Bone marrow (tissue), 2 donors: Measurements from ENCODE around the gene PROSER3.
"Not testable (repeated sequence)": the region's sequence is repeated elsewhere in the genome, so short reads cannot be mapped to it uniquely, and the experiment has no call there.

Source experiments
- DNase-seq, 2 donors: peaks; one replicate each; lab custom pipeline; 2025; lab: John Stamatoyannopoulos, UW

PROSER3 gene

DNA sequence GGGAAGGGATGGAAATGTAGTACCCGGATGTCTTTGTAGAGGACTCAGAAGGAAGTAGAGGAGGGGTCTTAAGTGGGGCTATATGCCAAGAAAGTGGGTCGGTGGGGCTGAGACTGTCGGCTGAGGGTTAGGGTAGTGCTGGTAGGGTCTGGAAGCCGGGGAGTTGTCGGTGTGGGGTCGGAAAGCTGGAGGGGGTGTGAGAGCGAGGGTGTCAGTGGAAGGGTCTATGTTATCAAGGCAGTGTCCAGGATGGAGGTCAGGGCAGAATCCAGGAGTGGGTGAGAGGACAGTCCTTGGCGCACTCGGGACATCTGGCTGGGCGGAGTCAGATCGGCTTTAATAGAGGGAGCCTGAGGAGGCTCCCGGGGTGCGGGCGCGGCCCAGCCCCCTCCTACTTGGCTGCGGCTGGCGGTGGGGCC lies 2.8 kb upstream of the PROSER3 start:
- no peak for DNase-seq

GRCh38 chr19:35755550-35756376 lies 2.2 kb upstream of the PROSER3 start:
- no peak for DNase-seq

DNA sequence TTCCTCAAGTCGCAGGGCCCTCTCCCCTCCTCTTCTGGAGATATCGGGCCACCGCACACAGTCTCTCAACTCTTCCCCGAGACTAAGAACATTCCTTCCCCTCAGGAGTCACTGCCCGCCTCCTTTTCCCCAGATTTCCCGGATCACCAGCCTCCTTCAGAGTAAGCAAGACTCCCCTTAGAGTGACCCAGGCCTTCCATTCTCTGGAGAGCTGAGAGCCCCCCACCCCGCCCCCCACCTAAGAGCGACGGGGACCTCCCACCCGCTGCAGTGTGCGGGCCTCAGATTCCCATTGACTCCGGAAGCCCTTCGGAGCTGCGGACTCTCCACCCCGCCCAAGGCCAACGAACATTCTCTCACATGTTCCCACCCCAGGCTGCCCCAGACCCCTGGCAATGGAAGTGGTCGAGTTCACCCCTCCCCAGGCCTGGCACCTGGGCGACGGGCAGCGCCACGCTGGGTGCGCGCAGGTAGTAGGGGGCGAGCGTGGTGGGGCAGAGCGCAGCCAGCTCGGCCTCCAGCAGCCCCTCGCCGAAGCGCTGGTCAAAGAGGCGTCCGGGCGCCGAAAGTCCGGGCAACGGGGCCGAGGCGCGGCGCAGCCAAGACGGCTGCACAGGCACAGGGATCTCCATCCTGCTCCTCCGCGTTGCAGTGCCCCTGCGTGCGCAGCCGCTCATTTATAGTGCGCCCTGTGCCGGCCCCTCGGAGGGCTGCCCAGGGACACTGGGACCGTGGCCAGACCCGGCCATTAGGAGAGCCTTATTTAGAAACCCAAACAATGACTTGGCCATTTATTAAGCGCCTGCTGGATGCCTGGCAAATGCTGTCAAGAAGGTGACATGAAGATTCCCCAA lies 1.4 kb upstream of the PROSER3 start, which contains the start of gene HSPB6:
HSPB6 (minus strand) TSS at position 653 of the 854 bp plus-strand sequence; CDS start at position 632, 21 bp downstream.
- DNase-seq = no peak

GRCh38 chr19:35757231-35757748 lies 686 bp upstream of the PROSER3 start:
- no peak for DNase-seq

GRCh38 chr19:35759697-35760096 lies 1.7 kb downstream of the PROSER3 start:
- DNase-seq = no peak

GRCh38 chr19:35760711-35761349 lies 2.9 kb downstream of the PROSER3 start:
- no peak for DNase-seq

DNA sequence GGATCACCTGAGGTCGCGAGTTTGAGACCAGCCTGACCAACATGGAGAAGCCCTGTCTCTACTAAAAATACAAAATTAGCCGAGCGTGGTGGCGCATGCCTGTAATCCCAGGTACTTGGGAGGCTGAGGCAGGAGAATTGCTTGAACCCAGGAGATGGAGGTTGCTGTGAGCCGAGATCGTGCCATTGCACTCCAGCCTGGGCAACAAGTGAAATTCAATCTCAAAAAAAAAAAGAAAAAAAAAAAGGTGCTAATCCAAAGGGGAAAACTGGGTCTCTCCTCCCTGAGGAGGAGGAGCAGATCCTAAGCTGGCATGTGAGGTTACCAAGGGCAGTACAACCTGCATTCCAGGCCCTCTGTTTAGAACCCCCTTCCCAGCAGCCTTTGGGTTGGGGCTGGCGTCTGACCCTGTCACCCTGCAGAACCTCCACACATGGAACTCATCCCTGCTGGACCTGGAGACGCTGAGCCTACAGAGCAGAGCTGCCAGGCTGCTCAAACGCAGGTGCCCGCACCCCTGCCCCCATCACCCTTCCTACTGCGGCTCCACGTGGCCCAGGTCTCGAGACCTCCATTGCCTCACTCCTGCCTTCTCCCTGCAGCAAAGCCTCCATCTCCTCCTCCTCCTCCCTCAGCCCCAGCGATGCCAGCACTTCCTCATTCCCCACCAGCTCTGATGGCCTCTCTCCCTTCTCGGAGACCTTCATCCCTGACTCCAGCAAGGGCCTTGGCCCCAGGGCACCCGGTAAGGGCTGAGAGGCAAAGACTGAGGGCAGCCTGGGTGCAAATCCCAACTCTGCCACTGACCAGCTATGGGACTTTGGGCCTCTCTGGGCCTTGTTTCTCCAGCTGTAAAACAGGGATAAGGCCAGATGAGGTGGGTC lies 6.7 kb downstream of the PROSER3 start:
- no peak for DNase-seq

GRCh38 chr19:35766571-35767104 lies 8.7 kb downstream of the PROSER3 start:
- no peak for DNase-seq

DNA sequence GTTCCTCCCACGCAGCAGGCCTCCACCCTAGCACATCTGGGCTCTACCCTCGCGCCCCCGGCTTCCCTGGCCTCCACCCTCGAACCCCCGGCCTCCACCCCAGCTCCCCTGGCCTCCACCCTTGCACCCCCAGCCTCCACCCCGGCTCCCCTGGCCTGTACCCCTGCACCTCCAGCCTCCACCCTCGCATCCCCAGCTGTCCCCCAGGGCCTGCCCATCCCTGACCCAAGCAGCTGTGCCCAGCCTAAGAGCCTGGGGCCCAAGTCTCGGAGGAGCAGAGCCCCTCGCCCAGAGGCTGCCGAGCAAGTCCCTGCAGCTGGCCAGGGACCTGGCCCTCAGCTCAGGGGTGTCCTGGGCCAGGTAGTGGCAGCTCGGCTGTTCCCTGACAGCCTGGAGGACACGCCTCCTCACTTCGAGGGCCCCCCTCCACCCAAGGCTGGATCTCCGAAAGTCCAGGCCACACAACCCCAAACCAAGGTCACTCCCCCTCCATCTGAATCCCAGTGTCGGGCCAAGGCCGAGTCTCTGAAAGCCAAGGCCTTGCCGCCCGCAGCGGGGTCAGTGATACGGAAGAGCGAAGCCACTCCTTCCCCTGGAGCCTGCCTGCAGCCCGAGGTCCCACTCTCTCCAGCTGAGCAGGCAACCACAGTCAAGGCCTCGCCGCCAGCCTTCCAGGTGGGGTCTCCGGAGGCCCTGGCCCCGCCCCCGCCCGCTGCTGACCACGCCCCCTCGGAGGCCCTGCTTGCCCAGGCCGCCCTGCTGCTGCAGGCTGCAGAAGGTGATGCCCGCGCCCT lies 9.5 kb downstream of the PROSER3 start:
- no peak for DNase-seq

DNA sequence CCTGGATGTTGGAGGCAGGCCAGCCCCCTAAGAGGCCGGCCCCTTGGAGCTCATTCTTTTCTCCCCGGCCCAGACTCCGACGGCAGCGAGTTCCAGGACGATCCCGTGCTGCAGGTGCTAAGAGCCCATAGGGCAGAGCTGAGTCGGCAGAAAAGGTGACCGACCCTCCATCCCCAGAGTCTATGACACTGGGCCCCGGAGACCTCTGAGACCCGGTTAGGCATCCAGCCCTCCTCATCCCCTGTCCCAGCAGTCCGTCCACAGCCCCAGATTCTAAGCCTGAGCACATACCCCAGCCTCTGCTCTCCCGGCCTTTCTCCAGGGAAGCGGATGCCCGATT lies 10.1 kb downstream of the PROSER3 start:
- DNase-seq = no peak

DNA sequence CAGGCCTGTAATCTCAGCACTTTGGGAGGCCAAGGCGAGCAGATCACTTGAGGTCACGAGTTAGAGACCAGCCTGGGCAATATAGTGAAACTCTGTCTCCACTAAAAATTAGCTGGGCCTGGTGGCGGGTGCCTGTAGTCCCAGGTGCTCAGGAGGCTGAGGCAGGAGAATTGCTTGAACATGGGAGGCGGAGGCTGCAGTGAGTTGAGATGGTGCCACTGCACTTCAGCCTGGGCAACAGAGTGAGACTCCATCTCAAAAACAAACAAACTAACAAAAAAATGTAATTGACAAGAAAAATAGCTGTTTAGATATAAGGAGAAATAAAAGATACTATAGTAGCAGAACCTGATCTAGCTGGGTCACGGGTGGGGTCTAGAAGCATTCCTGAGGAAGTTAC lies 14.4 kb downstream of the PROSER3 start:
- DNase-seq = not testable (repeated sequence)

GRCh38 chr19:35773020-35773806 lies 15.2 kb downstream of the PROSER3 start:
- no peak for DNase-seq

DNA sequence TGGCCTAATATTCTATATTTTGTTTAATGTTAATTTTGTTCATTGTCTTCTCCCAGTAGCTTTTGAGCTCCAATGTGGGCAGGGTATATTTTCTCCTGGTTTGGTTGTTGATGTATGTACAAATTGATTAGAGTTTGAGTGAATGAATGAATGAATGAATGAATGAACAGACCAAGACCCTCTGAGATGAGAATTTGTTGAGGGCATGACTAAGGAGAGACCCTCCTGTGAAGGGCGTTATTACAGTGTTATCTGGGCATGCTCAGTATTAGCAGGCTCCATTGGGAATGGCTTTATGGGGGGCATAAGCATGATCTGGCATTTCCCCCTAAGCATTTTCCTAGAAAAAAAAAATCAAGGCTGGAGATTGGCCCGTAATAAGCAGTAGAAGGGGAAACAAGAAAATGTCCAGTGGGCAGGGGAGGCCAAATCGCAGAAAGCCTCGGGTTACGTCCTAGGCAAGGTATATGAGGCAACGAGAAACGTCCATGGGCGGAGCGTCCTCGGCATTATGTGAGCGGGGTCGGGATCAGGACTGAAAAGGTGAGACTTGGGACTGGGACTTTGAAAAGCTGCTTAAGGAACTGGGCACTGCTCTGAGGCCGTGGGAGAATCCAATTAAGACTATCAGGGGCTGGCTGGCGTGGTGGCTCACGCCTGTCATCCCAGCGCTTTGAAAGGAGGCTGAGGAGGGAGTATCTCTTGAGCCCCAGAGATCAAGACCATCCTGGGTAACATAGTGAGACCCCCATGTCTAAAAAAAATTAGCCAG lies 16.5 kb downstream of the PROSER3 start:
- DNase-seq = no peak

GRCh38 chr19:35775046-35775297 lies 17.0 kb downstream of the PROSER3 start:
- no peak for DNase-seq

DNA sequence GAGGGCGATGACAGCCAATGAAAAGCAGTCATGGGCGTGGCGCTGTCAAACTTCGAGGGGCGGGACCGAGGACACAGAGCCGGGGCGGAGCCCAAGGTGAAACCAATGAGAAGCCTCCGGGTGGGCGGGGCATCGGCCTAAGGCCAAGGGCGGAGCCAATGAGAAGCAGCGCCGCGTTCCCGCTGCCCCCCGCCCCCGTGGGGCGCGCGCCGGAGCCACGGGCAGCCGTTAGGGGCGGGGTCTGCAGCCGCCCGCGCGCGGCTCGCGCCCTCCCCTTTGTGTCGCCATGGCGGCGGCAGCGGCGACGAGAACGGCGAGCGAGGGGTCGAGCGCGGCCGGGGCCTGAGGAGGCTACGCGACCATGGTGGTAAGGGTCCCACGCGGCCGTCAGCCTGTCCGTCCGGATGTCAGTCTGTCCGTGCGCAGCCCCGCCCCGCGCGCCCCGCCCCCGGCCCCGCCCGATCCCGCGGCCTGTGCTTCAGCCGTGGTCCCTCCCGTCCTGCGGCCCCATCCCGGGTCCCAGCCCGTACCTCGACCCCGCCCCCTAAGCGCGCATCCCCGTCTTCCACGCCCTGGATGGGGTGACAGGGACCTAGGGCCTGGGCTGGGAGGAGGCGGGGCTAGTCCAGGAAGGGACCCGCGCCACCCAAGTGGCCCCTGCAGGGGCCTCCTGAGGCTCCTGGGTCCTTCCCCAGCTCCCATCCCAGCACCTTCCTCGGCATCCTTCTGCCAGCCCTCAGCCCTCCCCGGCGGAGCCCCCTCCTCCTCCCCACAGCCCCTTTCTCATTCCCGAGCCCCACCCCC lies 17.5 kb downstream of the PROSER3 start, which contains the start of gene ARHGAP33:
ARHGAP33 (plus strand) TSS at position 267 of the 804 bp plus-strand sequence; CDS start at position 362, 95 bp downstream.
- DNase-seq = peak; percentile 85 to 94

DNA sequence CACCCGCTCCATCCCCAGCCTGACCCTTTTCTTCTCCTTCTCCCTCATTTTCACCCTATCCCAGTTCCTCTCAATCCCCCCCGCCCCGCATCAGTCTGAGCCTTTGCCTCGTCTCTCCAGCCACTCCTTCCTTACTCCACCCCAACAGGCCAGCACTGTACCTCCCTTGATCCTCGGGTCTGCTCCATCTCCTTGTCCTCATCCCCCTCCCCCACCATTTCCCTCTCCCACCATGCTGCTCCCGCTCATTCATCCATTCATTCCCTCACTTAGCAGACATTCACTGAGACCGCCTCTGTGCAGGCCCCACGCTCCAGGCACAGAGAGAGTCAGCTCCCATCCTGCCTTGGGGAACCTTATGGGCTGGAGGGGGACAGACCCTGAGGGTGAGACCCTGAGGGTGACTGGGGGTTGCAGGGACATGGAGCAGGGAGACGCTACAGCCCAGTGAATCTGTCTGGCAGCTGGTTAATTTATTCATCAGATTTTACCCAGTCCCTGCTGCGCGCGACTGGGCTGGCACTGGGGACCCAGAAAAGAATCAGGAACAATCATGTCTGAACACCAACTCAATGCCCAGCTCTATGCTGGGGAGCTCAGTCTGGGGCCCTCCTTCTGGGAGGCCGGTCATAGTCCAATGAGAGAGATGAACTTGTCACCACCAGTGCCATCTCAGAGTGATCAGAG lies 18.3 kb downstream of the PROSER3 start:
- DNase-seq = no peak
